AG09309 (cell line): ENCODE data around the gene PSPN.
A peak's percentile ranks its signal among the peaks of the same experiment; 100 is the strongest.
"Not testable (repeated sequence)": the region's sequence is repeated elsewhere in the genome, so short reads cannot be mapped to it uniquely, and the experiment has no call there.

ENCODE experiments used
- DNase-seq: peaks from one replicate; pipeline ENCODE4 v3.0.0-alpha.2; 2010; ENCODE audit warnings: low read depth
- H3K4me3 ChIP-seq: 2 replicates; pipeline ENCODE4 v1.5.1; 2011; ENCODE audit warnings: mild to moderate bottlenecking, low read depth, low read length, moderate library complexity; ENCODE audit not compliant: control insufficient read depth
- TF ChIP-seq, protein P1 (sequence below): IDR thresholded peaks from 2 replicates; pipeline ENCODE4 v1.5.1; 2011; ENCODE audit warnings: mild to moderate bottlenecking, low read depth, low read length, inconsistent platforms; ENCODE audit not compliant: insufficient read depth, control insufficient read depth; ENCODE audit errors: missing control alignments

Gene PSPN

GRCh38 chr19:6373096-6373812, 2.5 kb downstream of the PSPN start:
- DNase-seq = peak; percentile 90
- peak overlapping the region; percentile 58 for H3K4me3 ChIP-seq
- TF ChIP-seq, protein P1, sequence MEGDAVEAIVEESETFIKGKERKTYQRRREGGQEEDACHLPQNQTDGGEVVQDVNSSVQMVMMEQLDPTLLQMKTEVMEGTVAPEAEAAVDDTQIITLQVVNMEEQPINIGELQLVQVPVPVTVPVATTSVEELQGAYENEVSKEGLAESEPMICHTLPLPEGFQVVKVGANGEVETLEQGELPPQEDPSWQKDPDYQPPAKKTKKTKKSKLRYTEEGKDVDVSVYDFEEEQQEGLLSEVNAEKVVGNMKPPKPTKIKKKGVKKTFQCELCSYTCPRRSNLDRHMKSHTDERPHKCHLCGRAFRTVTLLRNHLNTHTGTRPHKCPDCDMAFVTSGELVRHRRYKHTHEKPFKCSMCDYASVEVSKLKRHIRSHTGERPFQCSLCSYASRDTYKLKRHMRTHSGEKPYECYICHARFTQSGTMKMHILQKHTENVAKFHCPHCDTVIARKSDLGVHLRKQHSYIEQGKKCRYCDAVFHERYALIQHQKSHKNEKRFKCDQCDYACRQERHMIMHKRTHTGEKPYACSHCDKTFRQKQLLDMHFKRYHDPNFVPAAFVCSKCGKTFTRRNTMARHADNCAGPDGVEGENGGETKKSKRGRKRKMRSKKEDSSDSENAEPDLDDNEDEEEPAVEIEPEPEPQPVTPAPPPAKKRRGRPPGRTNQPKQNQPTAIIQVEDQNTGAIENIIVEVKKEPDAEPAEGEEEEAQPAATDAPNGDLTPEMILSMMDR = no peak

DNA sequence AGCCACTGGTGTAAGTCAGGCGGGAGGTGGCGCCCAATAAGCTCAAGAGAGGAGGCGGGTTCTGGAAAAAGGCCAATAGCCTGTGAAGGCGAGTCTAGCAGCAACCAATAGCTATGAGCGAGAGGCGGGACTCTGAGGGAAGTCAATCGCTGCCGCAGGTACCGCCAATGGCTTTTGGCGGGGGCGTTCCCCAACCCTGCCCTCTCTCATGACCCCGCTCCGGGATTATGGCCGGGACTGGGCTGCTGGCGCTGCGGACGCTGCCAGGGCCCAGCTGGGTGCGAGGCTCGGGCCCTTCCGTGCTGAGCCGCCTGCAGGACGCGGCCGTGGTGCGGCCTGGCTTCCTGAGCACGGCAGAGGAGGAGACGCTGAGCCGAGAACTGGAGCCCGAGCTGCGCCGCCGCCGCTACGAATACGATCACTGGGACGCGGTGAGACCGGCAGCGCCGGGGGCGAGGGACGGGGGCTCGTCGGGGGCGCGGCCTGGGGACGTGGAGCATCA, 3.1 kb downstream of the PSPN start, which contains the start of gene ALKBH7:
Gene ALKBH7 (plus strand): TSS at position 201 of the 502 bp plus-strand sequence. CDS start 27 bp downstream, at position 228.
- H3K4me3 ChIP-seq = peak within 1 kb of the TSS; percentile 58
- TF ChIP-seq, protein P1 = no peak
- peak; percentile 100 for DNase-seq

DNA sequence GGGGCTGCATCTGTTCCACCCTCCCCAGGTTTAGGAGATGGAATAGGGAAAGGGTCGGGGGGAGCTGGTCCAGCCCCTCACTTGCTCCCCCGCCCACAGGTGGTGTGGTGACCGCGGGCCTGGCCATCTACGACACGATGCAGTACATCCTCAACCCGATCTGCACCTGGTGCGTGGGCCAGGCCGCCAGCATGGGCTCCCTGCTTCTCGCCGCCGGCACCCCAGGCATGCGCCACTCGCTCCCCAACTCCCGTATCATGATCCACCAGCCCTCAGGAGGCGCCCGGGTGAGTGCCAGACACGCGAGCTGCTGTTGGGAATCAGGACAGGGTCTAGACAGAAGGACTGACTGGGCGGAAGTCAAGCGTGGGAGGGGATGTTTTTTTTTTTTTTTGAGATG, 11.4 kb downstream of the PSPN start:
- no peak overlapping the region for H3K4me3 ChIP-seq
- TF ChIP-seq, protein P1 = no peak
- DNase-seq = no peak

DNA sequence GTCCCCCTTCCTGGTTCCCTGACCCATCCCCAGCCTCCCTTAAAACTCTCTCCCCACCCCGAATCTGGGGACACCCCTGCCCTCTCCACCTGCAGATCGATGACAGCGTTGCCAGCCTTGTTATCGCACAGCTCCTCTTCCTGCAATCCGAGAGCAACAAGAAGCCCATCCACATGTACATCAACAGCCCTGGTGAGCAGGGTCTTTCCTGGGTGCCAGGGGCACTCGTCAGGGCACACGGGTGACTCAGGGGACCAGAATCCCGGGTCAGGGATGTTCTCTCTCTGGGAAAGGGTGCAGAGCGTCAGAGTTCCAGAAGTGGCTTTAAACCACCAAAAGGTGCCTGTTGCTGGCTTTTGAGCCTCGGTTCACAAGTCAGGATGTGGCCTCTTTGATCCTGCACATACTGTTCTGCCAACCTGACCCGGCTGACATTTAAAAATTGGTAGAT, 13.4 kb downstream of the PSPN start:
- TF ChIP-seq, protein P1 = no peak
- H3K4me3 ChIP-seq = peak overlapping the region; percentile 85
- no peak for DNase-seq

GRCh38 chr19:6362027-6362350, 13.7 kb downstream of the PSPN start:
- TF ChIP-seq, protein P1 = no peak
- DNase-seq = no peak
- H3K4me3 ChIP-seq = peak overlapping the region; percentile 85

GRCh38 chr19:6360857-6361216, 14.9 kb downstream of the PSPN start:
- H3K4me3 ChIP-seq = peak overlapping the region; percentile 85; the same call in 1 of the 2 replicates
- DNase-seq = not testable (repeated sequence)

DNA sequence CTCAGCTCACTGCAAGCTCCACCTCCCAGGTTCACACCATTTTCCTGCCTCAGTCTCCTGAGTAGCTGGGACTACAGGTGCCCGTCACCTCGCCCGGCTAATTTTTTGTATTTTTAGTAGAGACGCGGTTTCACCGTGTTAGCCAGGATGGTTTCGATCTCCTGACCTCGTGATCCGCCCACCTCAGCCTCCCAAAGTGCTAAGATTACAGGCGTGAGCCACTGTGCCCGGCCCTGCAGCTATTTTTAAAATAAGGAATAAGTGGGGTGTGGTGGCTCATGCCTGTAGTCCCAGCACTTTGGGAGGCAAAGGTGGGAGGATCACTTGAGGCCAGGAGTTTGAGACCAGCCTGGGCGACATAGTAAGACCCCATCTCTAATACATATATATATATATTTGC, 15.3 kb downstream of the PSPN start:
- not testable (repeated sequence) for DNase-seq, H3K4me3 ChIP-seq

DNA sequence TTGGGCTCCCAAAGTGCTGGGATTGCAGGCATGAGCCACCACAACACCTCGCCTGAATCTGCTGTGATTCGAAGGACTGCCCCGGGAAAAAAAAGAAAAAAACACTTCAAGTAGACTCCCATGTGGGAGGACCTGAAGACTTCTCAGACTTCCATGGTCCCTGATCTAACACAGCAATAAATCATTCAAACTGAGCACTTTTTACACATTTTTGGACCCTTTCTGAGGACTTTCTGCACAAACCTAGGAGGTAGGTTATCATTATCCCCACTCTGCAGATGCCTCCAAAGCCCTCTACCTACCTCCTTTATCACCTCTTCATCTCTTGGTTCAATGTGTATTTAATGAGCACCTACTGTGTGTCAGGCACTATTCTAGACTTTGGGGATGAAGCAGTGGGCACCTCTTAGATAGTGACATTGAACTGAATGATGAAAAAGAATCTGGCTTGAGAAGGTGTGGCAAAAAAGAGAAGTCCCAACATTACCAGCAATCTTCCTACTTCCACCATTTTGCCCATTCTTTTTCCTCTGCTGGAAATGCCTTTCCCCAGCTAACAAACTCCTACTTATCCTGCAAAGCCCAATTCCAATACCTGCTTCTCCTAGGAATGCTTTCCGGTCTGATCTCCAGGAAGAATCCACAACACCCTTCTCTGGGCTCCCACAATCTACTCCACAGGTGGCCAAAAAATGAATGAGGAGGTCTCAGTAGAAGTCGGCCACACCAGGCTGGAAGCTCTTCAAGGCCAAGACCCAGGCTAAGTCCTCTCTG, 16.0 kb downstream of the PSPN start:
- H3K4me3 ChIP-seq = no peak overlapping the region

More for the DNA sequence above, 16.0 kb downstream of the PSPN start:
- no peak for DNase-seq
- TF ChIP-seq, protein P1 = no peak
